ENCODE data around the gene UBTD1.

DNA sequence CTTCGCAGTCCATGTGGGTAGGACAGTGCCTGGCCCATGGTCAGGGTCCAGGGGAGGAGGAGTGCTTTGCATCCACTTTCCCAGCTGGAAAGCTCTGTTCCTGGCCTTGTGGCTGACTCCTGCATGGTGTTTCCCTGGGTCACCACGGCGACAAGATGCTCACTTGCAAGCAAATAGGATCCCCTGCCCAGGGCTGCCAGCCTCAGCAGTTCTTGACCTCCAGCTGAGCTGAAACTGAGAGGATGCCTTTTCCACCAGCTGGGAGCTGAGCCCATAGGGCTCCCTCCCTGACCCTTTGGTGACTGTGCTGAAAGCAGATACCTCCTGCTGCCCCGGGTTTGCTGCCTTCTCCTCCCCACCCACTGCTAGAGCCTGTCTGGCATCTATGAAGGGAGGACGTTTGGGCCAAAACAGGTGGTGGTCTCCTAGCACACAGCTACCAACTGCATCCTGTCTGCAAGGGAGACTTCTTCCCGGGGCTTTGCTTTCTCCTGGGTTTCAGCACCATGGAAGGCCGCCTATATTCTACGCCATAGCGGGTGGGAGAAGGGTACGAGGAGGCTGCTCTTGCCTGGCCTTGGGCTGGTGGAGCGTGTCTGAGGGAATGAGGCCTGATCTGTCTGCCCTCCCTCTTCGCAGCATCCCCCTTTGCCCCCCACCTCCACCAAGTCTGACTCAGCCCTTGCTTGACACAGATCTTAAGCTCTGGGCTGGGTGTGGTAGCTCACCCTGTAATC is 34.4 kb downstream of the UBTD1 start:
- TF ChIP-seq, protein P1, sequence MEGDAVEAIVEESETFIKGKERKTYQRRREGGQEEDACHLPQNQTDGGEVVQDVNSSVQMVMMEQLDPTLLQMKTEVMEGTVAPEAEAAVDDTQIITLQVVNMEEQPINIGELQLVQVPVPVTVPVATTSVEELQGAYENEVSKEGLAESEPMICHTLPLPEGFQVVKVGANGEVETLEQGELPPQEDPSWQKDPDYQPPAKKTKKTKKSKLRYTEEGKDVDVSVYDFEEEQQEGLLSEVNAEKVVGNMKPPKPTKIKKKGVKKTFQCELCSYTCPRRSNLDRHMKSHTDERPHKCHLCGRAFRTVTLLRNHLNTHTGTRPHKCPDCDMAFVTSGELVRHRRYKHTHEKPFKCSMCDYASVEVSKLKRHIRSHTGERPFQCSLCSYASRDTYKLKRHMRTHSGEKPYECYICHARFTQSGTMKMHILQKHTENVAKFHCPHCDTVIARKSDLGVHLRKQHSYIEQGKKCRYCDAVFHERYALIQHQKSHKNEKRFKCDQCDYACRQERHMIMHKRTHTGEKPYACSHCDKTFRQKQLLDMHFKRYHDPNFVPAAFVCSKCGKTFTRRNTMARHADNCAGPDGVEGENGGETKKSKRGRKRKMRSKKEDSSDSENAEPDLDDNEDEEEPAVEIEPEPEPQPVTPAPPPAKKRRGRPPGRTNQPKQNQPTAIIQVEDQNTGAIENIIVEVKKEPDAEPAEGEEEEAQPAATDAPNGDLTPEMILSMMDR (IDR thresholded peaks at IDR 0.05): no peak
- TF ChIP-seq POLR2A (IDR thresholded peaks at IDR 0.05): no peak
- TF ChIP-seq POLR2AphosphoS5 (IDR thresholded peaks at IDR 0.05): no peak
